Type B pancreatic cell (in vitro differentiated cells): ENCODE data around the gene PAQR7. TPM values are rescaled to one million over a fixed set of nuclear protein-coding genes. Genes with fewer than 3 reads are reported as not detected.

Experiments used
- DNase-seq: peaks from one replicate; pipeline ENCODE4 v3.0.0; 2021; ENCODE audit warnings: mixed read lengths; ENCODE audit not compliant: unreplicated experiment; ENCODE audit errors: extremely low spot score
- H3K27ac Mint-ChIP-seq: 2 replicates; pipeline ENCODE4 v1.8.0; 2021; ENCODE audit warnings: mild to moderate bottlenecking, mixed read lengths
- H3K27me3 Mint-ChIP-seq: 2 replicates; pipeline ENCODE4 v1.8.0; 2021; ENCODE audit warnings: mixed read lengths
- H3K36me3 Mint-ChIP-seq: 2 replicates; pipeline ENCODE4 v1.8.0; 2021; ENCODE audit warnings: mixed read lengths
- H3K4me1 Mint-ChIP-seq: one replicate; pipeline ENCODE4 v1.8.0; 2021; ENCODE audit warnings: mixed read lengths; ENCODE audit not compliant: unreplicated experiment
- H3K4me3 Mint-ChIP-seq: 2 replicates; pipeline ENCODE4 v1.8.0; 2021; ENCODE audit warnings: mild to moderate bottlenecking, mixed read lengths
- H3K9me3 Mint-ChIP-seq: 2 replicates; pipeline ENCODE4 v1.8.0; 2021; ENCODE audit warnings: mixed read lengths
- total RNA-seq: library from RNA; stranded (reverse); gene quantifications from 2 replicates; pipeline ENCODE4 v1.2.1, GENCODE V29; 2021; ENCODE audit warnings: low replicate concordance
- TF ChIP-seq, protein P1 (sequence below): fragments of 200-600 bp; sonication (generic); conservative IDR thresholded peaks from 2 replicates; pipeline ENCODE4 v1.5.0; 2021; ENCODE audit warnings: antibody characterized with exemption, mild to moderate bottlenecking

Gene PAQR7
- total RNA-seq, 1 donor from 2014 or later = 24.3 TPM

DNA sequence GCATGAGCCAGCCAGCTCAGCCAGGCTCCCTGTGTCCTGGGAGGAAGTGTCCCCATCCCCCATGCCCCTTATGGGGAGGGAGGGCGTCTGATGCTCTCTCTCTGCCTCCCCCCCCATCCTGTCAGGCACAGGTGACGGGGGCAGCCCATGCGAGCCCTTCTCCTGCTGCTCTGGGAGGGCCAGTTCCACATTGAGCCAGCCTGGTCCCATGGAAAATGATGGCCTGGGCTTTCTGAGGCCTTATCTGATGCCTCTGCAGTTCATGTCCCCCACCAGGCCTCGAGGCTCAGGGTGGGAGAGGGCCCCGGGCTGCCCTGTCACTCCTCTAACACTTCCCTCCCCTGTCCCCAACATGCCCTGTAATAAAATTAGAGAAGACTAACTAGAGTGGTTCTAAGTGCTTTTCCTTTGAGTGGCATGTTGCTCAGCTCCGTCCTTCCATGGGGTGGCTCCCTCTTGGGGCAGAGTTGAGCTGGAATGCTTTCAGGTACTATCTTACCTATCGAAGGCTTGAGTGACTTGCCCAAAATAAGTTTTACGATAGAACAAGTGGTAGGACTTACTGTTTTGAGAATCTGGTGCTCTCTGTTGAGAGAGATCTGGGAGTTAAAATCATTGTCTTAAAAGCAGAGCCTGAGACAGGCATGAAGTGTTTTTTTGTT is 57.5 kb downstream of the PAQR7 start:
- Mint-ChIP-seq H3K27me3 (no peaks in the 10 kb centered on the region), H3K4me1 (peaks cover 36% of the 10 kb centered on the region), H3K9me3 (no peaks in the 10 kb centered on the region), H3K36me3 (peaks cover 8% of the 10 kb centered on the region), H3K4me3 (peak overlapping the region; percentile 100), H3K27ac (peak overlapping the region; percentile 99)
- no peak for DNase-seq
- TF ChIP-seq, protein P1, sequence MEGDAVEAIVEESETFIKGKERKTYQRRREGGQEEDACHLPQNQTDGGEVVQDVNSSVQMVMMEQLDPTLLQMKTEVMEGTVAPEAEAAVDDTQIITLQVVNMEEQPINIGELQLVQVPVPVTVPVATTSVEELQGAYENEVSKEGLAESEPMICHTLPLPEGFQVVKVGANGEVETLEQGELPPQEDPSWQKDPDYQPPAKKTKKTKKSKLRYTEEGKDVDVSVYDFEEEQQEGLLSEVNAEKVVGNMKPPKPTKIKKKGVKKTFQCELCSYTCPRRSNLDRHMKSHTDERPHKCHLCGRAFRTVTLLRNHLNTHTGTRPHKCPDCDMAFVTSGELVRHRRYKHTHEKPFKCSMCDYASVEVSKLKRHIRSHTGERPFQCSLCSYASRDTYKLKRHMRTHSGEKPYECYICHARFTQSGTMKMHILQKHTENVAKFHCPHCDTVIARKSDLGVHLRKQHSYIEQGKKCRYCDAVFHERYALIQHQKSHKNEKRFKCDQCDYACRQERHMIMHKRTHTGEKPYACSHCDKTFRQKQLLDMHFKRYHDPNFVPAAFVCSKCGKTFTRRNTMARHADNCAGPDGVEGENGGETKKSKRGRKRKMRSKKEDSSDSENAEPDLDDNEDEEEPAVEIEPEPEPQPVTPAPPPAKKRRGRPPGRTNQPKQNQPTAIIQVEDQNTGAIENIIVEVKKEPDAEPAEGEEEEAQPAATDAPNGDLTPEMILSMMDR = peak; percentile 24

DNA sequence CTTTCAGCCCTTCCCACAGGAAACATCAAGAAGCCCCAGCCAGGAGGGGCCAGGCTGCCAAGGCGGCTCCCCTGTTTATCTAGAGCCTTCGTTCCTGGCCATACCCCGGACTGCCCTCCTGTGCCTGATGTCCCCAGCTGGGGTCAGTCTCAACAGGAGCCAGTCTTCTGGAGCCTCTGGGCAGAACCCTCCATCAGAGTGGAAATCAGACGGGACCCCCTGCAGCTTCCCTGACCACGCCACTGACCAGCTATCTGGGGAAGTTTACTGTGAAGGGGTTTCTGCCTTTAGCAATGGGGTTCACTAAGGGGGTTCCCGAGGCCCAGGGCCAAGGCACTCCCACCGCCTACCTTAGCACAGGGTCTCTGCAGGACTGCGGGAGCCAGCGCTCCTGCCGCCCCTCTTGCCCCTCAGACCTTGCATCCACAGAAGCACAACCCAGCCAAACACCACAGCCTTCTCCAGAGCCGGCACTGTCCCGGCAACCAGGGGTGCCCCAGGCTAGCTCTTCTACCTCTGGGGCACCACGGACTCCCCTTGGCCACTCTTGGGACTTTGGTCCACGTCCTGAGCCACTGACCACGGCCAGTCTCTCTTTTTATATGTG is 59.3 kb downstream of the PAQR7 start:
- Mint-ChIP-seq H3K27ac (no peak overlapping the region), H3K36me3 (peaks cover 4% of the 10 kb centered on the region), H3K4me1 (peaks cover 25% of the 10 kb centered on the region), H3K9me3 (no peaks in the 10 kb centered on the region), H3K27me3 (no peaks in the 10 kb centered on the region), H3K4me3 (no peak overlapping the region)
- no peak for DNase-seq
- TF ChIP-seq, protein P1 = no peak

DNA sequence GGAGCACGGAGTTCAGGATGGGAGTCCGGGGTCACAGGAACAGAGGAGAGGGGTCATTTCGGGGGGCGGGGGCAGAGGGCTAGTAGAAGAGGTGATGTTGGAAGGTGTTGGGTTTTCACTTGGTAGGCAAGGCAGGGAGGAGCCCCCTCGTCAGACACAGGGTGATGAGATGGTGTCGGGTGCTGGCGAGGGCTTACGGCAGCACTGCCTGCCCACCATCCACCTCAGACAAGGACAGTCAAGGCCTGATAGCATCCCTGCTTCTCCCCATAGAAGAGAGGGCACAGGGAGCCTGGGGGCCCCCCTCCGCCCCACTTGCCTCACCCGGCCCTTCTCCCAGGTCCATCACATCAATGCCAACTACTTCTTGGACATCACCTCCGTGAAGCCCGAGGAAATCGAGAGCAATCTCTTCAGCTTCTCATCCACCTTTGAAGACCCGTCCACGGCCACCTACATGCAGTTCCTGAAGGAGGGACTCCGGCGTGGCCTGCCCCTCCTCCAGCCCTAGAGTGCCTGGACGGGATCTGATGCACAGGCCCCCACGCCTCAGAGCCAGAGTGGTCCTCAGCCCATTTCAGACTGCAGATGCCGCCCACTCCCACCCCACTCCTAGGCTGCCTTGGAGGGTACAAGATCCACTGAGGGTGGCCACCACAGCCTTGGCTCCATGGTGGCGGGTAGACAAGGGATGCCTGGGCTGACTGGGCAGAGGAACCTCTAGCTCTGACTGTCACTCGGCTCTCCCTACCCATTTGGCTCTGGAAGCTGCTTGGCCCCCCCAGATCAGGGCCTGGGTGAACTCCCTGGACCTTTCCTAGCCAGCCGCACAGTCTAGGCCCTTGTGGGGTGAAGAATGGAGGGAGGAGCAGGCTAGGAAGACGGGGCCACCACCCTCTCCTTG is 60.0 kb downstream of the PAQR7 start:
- no peaks in the 10 kb centered on the region for H3K27me3 Mint-ChIP-seq
- TF ChIP-seq, protein P1 = no peak
- H3K4me3 Mint-ChIP-seq = no peak overlapping the region
- peaks cover 17% of the 10 kb centered on the region for H3K4me1 Mint-ChIP-seq
- no peak overlapping the region for H3K27ac Mint-ChIP-seq
- H3K9me3 Mint-ChIP-seq = no peaks in the 10 kb centered on the region
- no peaks in the 10 kb centered on the region for H3K36me3 Mint-ChIP-seq
- no peak for DNase-seq

DNA sequence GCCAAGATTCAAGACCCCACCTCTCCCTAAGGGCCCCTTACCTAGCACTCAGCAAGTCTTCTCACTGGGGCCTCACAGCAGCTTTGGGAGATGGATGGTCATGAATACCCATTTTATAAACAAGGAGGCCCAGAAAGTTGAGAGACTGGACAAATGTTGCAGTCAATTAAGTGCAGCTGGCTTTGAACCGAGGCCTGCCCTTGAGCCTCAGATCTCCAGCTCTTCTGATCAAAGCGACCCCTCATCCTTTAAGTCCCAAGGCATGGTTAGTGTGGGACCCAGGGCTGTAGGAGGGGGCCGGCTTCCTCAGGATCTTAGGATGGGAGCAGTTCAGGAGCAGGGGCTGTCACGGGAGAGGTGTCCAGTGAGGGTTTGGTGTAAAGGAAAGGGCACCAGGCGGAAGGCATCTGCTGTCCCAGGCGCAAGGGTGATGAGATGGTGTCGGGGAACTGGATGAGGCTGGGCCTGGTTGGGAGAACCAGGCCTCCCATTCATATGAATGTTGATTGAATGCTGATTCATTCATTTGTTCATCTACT is 60.9 kb downstream of the PAQR7 start:
- Mint-ChIP-seq H3K27me3 (no peaks in the 10 kb centered on the region), H3K9me3 (no peaks in the 10 kb centered on the region), H3K4me1 (peaks cover 17% of the 10 kb centered on the region), H3K4me3 (no peak overlapping the region), H3K27ac (no peak overlapping the region), H3K36me3 (no peaks in the 10 kb centered on the region)
- no peak for DNase-seq
- TF ChIP-seq, protein P1 = no peak

DNA sequence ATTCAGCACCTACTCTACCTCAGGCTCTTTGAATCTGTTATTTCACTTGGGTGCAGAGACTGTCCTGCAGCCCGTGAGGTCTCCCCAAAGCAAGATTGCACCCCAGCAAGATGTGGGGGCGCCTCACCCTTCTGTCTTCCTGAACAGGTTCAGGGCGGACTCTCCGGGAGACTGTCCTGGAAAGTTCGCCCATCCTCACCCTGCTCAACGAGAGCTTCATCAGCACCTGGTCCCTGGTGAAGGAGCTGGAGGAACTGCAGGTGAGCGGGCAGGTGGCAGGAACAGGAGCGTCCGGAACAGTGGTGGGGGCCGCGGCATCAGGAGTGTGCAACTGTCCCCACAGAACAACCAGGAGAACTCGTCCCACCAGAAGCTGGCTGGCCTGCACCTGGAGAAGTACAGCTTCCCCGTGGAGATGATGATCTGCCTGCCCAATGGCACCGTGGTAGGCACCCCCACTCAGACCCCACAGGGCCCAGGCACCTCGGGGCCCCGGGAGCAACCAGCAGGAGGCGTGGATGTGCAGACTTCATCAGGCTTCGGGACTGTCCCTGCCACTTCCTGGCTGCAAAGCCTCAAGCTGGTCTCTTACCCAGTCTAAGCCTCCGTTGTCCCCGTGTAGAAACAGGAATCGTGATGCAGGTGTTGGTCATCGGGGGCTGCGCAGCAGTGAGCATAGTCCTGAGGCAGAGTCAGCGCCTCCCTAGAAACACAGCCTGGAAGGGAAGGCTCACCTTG is 61.6 kb downstream of the PAQR7 start:
- Mint-ChIP-seq H3K9me3 (no peaks in the 10 kb centered on the region), H3K27ac (no peak overlapping the region), H3K36me3 (no peaks in the 10 kb centered on the region), H3K27me3 (no peaks in the 10 kb centered on the region), H3K4me1 (peaks cover 11% of the 10 kb centered on the region), H3K4me3 (no peak overlapping the region)
- no peak for DNase-seq
- TF ChIP-seq, protein P1 = no peak
